Keratinocyte (primary cell): ENCODE measurements around the gene CYP4F22.

Source experiments
- EZH2 ChIP-seq: IDR thresholded peaks from one replicate; pipeline ENCODE4 v1.6.1; 2012; ENCODE audit warnings: inconsistent platforms, mild to moderate bottlenecking, low read length, moderate library complexity
- TF ChIP-seq, protein P1 (sequence below), 3 experiments: IDR thresholded peaks in 1 of 3; conservative IDR thresholded peaks in 1 of 3; optimal IDR thresholded peaks in 1 of 3; 2 replicates in 2 of 3; 3 replicates in 1 of 3; pipeline versions ENCODE3 to v1.5.1; 2011; ENCODE audit warnings: low read length in 3 of 3, mild to moderate bottlenecking in 3 of 3, moderate library complexity in 2 of 3, control low read depth in 1 of 3, inconsistent platforms in 1 of 3; ENCODE audit not compliant: insufficient read depth in 2 of 3; ENCODE audit errors: extremely low read depth in 1 of 3

GRCh38 chr19:15498156-15498858 lies 10.0 kb upstream of the CYP4F22 start:
- TF ChIP-seq, protein P1, sequence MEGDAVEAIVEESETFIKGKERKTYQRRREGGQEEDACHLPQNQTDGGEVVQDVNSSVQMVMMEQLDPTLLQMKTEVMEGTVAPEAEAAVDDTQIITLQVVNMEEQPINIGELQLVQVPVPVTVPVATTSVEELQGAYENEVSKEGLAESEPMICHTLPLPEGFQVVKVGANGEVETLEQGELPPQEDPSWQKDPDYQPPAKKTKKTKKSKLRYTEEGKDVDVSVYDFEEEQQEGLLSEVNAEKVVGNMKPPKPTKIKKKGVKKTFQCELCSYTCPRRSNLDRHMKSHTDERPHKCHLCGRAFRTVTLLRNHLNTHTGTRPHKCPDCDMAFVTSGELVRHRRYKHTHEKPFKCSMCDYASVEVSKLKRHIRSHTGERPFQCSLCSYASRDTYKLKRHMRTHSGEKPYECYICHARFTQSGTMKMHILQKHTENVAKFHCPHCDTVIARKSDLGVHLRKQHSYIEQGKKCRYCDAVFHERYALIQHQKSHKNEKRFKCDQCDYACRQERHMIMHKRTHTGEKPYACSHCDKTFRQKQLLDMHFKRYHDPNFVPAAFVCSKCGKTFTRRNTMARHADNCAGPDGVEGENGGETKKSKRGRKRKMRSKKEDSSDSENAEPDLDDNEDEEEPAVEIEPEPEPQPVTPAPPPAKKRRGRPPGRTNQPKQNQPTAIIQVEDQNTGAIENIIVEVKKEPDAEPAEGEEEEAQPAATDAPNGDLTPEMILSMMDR (optimal IDR thresholded peaks at IDR 0.05 in 1 of 3, IDR thresholded peaks at IDR 0.05 in 1 of 3, conservative IDR thresholded peaks at IDR 0.05 in 1 of 3; ENCODE audit: extremely low read depth in 1 of 3, insufficient read depth in 2 of 3, low read length in 3 of 3) = no peak
- TF ChIP-seq EZH2 = no peak
